ENCODE data around the gene COL4A1.

- TF ChIP-seq, protein P1, sequence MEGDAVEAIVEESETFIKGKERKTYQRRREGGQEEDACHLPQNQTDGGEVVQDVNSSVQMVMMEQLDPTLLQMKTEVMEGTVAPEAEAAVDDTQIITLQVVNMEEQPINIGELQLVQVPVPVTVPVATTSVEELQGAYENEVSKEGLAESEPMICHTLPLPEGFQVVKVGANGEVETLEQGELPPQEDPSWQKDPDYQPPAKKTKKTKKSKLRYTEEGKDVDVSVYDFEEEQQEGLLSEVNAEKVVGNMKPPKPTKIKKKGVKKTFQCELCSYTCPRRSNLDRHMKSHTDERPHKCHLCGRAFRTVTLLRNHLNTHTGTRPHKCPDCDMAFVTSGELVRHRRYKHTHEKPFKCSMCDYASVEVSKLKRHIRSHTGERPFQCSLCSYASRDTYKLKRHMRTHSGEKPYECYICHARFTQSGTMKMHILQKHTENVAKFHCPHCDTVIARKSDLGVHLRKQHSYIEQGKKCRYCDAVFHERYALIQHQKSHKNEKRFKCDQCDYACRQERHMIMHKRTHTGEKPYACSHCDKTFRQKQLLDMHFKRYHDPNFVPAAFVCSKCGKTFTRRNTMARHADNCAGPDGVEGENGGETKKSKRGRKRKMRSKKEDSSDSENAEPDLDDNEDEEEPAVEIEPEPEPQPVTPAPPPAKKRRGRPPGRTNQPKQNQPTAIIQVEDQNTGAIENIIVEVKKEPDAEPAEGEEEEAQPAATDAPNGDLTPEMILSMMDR (IDR thresholded peaks at IDR 0.05; ENCODE audit: low read length), result no peak
- no peak for TF ChIP-seq EZH2phosphoT487 (IDR thresholded peaks at IDR 0.05; ENCODE audit: low read length)
These were observed 109.5 kb downstream of the COL4A1 start for GRCh38 chr13:110197471-110197870.

Data from MM.1S (cell line).